Activated T-cell treated with anti-CD3 and anti-CD28 coated beads, Interleukin-2, amount 50 U/mL, for 4 hours (primary cell): Measurements from ENCODE around the gene RAX. TPM values are rescaled to one million over a fixed set of nuclear protein-coding genes. Genes with fewer than 3 reads are reported as not detected.
A peak's percentile ranks its signal among the peaks of the same experiment; 100 is the strongest.

Source experiments
- ATAC-seq, 2 donors: fragments of 200-7000 bp; cut with Tn5 transposase; one replicate each; pipeline ENCODE4 v1.10.0; 2021
- DNase-seq: peaks from one replicate; pipeline ENCODE4 v3.0.0-alpha.2; 2020
- H3K27me3 Mint-ChIP-seq: one replicate; pipeline ENCODE4 v1.8.0; 2021; ENCODE audit warnings: low read depth, mixed read lengths
- H3K36me3 Mint-ChIP-seq: one replicate; pipeline ENCODE4 v1.8.0; 2022; ENCODE audit warnings: mixed read lengths; ENCODE audit not compliant: insufficient read depth
- H3K4me1 Mint-ChIP-seq: one replicate; pipeline ENCODE4 v1.8.0; 2021; ENCODE audit warnings: low read depth, mixed read lengths
- H3K4me3 Mint-ChIP-seq: one replicate; pipeline ENCODE4 v1.8.0; 2021; ENCODE audit warnings: mild to moderate bottlenecking, moderate library complexity, mixed read lengths
- H3K9me3 Mint-ChIP-seq: one replicate; pipeline ENCODE4 v1.8.0; 2021; ENCODE audit warnings: mixed read lengths
- total RNA-seq, 3 donors: library from RNA; stranded (reverse); gene quantifications; one replicate each; pipeline ENCODE4 v1.2.1, GENCODE V29; 2021

Gene RAX
- total RNA-seq: not detected

- peaks cover 19% of the 10 kb centered on the region for H3K4me1 Mint-ChIP-seq
- H3K27me3 Mint-ChIP-seq: peaks cover 74% of the 10 kb centered on the region
- H3K36me3 Mint-ChIP-seq: no peaks in the 10 kb centered on the region
- peak; percentile 47 to 57 for ATAC-seq
- peak within 1 kb of the TSS; percentile 24 for H3K4me3 Mint-ChIP-seq
- no peak for DNase-seq
- H3K9me3 Mint-ChIP-seq: no peaks in the 10 kb centered on the region
Observed at GRCh38 chr18:59272891-59273758, at the start of gene RAX. Gene RAX (minus strand): TSS chr18:59273454. CDS start chr18:59273206, 248 bp downstream.

- ATAC-seq (no peak), DNase-seq (no peak)
- no peaks in the 10 kb centered on the region for H3K36me3 Mint-ChIP-seq
- H3K4me1 Mint-ChIP-seq: no peaks in the 10 kb centered on the region
- H3K27me3 Mint-ChIP-seq: peaks cover 5% of the 10 kb centered on the region
- H3K9me3 Mint-ChIP-seq: no peaks in the 10 kb centered on the region
- H3K4me3 Mint-ChIP-seq: no peak within 1 kb of the TSS
Observed at GRCh38 chr18:59318460-59319050, 45.3 kb upstream of the RAX start, which contains the start of gene CPLX4. Gene CPLX4 (minus strand): TSS chr18:59318649. CDS start chr18:59318462, 187 bp downstream.

GRCh38 chr18:59311631-59312030, 38.4 kb upstream of the RAX start:
- H3K9me3 Mint-ChIP-seq: no peaks in the 10 kb centered on the region
- ATAC-seq (no peak), DNase-seq (no peak)
- H3K4me3 Mint-ChIP-seq: no peak overlapping the region
- H3K36me3 Mint-ChIP-seq: no peaks in the 10 kb centered on the region
- no peaks in the 10 kb centered on the region for H3K4me1 Mint-ChIP-seq
- peaks cover 40% of the 10 kb centered on the region for H3K27me3 Mint-ChIP-seq

GRCh38 chr18:59308938-59309260, 35.6 kb upstream of the RAX start:
- DNase-seq (no peak), ATAC-seq (no peak)
- Mint-ChIP-seq H3K4me3 (peak overlapping the region; percentile 52), H3K9me3 (no peaks in the 10 kb centered on the region), H3K27me3 (peaks cover 44% of the 10 kb centered on the region), H3K4me1 (no peaks in the 10 kb centered on the region), H3K36me3 (no peaks in the 10 kb centered on the region)

GRCh38 chr18:59308248-59308937, 35.1 kb upstream of the RAX start:
- Mint-ChIP-seq H3K36me3 (no peaks in the 10 kb centered on the region), H3K27me3 (peaks cover 44% of the 10 kb centered on the region)
- peak; percentile 89 to 94 for ATAC-seq

GRCh38 chr18:59306640-59307039, 33.4 kb upstream of the RAX start:
- Mint-ChIP-seq H3K27me3 (peaks cover 35% of the 10 kb centered on the region), H3K4me3 (no peak overlapping the region), H3K36me3 (no peaks in the 10 kb centered on the region), H3K9me3 (no peaks in the 10 kb centered on the region), H3K4me1 (no peaks in the 10 kb centered on the region)
- DNase-seq: no peak
- no peak for ATAC-seq

More at GRCh38 chr18:59308248-59308937, 35.1 kb upstream of the RAX start:
- H3K9me3 Mint-ChIP-seq: no peaks in the 10 kb centered on the region
- H3K4me3 Mint-ChIP-seq: peak overlapping the region; percentile 52
- peak; percentile 60 for DNase-seq
- H3K4me1 Mint-ChIP-seq: no peaks in the 10 kb centered on the region

- H3K36me3 Mint-ChIP-seq: no peaks in the 10 kb centered on the region
- no peaks in the 10 kb centered on the region for H3K4me1 Mint-ChIP-seq
- peaks cover 32% of the 10 kb centered on the region for H3K27me3 Mint-ChIP-seq
- H3K4me3 Mint-ChIP-seq: no peak overlapping the region
- DNase-seq (no peak), ATAC-seq (no peak)
- no peaks in the 10 kb centered on the region for H3K9me3 Mint-ChIP-seq
Observed at GRCh38 chr18:59305295-59305694, 32.0 kb upstream of the RAX start.

- DNase-seq: no peak
Observed at GRCh38 chr18:59303656-59304195, 30.5 kb upstream of the RAX start.

GRCh38 chr18:59303006-59303405, 29.8 kb upstream of the RAX start:
- no peaks in the 10 kb centered on the region for H3K36me3 Mint-ChIP-seq
- H3K4me1 Mint-ChIP-seq: no peaks in the 10 kb centered on the region
- no peak for ATAC-seq
- H3K4me3 Mint-ChIP-seq: no peak overlapping the region
- no peaks in the 10 kb centered on the region for H3K9me3 Mint-ChIP-seq
- H3K27me3 Mint-ChIP-seq: peaks cover 20% of the 10 kb centered on the region
- no peak for DNase-seq

More at GRCh38 chr18:59303656-59304195, 30.5 kb upstream of the RAX start:
- Mint-ChIP-seq H3K4me3 (no peak overlapping the region), H3K36me3 (no peaks in the 10 kb centered on the region), H3K9me3 (no peaks in the 10 kb centered on the region), H3K27me3 (peaks cover 26% of the 10 kb centered on the region), H3K4me1 (no peaks in the 10 kb centered on the region)
- no peak for ATAC-seq

- DNase-seq (no peak), ATAC-seq (no peak)
- no peaks in the 10 kb centered on the region for H3K36me3 Mint-ChIP-seq
- no peak overlapping the region for H3K4me3 Mint-ChIP-seq
- H3K9me3 Mint-ChIP-seq: no peaks in the 10 kb centered on the region
- no peaks in the 10 kb centered on the region for H3K4me1 Mint-ChIP-seq
- H3K27me3 Mint-ChIP-seq: peaks cover 18% of the 10 kb centered on the region
Observed at GRCh38 chr18:59301929-59302328, 28.7 kb upstream of the RAX start.

GRCh38 chr18:59300676-59301285, 27.5 kb upstream of the RAX start:
- Mint-ChIP-seq H3K36me3 (no peaks in the 10 kb centered on the region), H3K9me3 (no peaks in the 10 kb centered on the region)
- no peak for DNase-seq

GRCh38 chr18:59298871-59299270, 25.6 kb upstream of the RAX start:
- Mint-ChIP-seq H3K9me3 (no peaks in the 10 kb centered on the region), H3K4me3 (no peak overlapping the region), H3K27me3 (peaks cover 19% of the 10 kb centered on the region), H3K4me1 (no peaks in the 10 kb centered on the region), H3K36me3 (no peaks in the 10 kb centered on the region)
- DNase-seq (no peak), ATAC-seq (no peak)

More at GRCh38 chr18:59300676-59301285, 27.5 kb upstream of the RAX start:
- peaks cover 13% of the 10 kb centered on the region for H3K27me3 Mint-ChIP-seq
- no peaks in the 10 kb centered on the region for H3K4me1 Mint-ChIP-seq
- peak in 1 of 2 donors; percentile 58 for ATAC-seq
- H3K4me3 Mint-ChIP-seq: no peak overlapping the region

GRCh38 chr18:59293317-59293716, 20.1 kb upstream of the RAX start:
- H3K4me1 Mint-ChIP-seq: no peaks in the 10 kb centered on the region
- no peak for ATAC-seq
- no peak overlapping the region for H3K4me3 Mint-ChIP-seq
- H3K9me3 Mint-ChIP-seq: no peaks in the 10 kb centered on the region
- DNase-seq: no peak
- H3K36me3 Mint-ChIP-seq: no peaks in the 10 kb centered on the region
- peaks cover 30% of the 10 kb centered on the region for H3K27me3 Mint-ChIP-seq

GRCh38 chr18:59286341-59286740, 13.1 kb upstream of the RAX start:
- DNase-seq: no peak
- no peaks in the 10 kb centered on the region for H3K9me3 Mint-ChIP-seq
- peaks cover 44% of the 10 kb centered on the region for H3K27me3 Mint-ChIP-seq
- H3K36me3 Mint-ChIP-seq: no peaks in the 10 kb centered on the region
- H3K4me3 Mint-ChIP-seq: no peak overlapping the region
- no peak for ATAC-seq
- H3K4me1 Mint-ChIP-seq: no peaks in the 10 kb centered on the region
